Subcutaneous adipose tissue (tissue), 4 donors: ENCODE measurements around the gene PLCB1. TPM values are rescaled to one million over a fixed set of nuclear protein-coding genes. Genes with fewer than 3 reads are reported as not detected.

Experiments used
- total RNA-seq, 4 donors: library from RNA; depleted of rRNA; stranded (reverse); fragments of >200 nt; gene quantifications; one replicate each; pipeline ENCODE4 v1.1.0, GENCODE V29; 2016
- TF ChIP-seq, protein P1 (sequence below): fragments of 450-650 bp; IDR thresholded peaks from one replicate; pipeline ENCODE4 v1.5.1; 2016; ENCODE audit warnings: low read depth, mild to moderate bottlenecking, control low read depth, antibody characterized with exemption, moderate library complexity

The PLCB1 gene
- total RNA-seq, 4 donors from 2014 or later: 14.1 to 26.7 (median 18.4) TPM

DNA sequence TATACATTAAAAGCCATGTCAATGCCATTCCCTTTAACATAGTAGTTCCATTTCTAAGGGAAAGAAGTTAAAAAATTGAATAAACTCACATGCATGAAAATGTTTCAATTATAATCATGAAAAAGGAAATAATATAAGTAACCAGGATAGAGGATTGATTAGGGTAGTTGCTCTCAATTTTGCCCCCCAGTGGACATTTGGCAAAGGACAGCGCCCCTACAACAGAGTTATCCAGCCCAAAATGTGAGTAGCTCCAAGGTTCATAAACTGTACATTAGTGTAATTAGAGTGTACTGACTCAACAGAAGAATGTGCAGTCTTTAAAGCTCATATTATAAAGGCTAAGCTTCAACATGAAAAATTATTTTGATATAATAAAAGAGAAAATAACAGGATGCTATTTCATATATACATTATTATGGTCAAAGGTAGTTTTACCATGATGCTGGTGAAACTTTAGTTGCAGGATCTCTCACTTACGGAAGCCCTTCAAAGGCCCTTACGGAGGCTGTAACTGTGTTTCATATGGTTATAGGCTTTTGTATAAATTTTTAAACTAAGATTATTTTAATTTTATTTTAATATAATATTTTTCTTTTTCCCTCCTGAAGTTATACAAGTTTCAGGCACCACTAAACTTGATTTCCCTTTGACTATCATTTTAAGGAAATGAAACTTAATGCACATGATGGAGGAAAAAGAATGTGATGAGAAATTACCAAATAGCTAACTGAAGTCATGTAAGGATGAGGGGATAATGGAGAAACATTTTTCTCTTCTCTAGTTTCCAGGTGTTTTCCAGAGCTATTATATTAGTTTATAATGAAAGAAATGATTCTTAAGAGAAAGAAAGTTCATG lies 403.6 kb downstream of the PLCB1 start:
- TF ChIP-seq, protein P1, sequence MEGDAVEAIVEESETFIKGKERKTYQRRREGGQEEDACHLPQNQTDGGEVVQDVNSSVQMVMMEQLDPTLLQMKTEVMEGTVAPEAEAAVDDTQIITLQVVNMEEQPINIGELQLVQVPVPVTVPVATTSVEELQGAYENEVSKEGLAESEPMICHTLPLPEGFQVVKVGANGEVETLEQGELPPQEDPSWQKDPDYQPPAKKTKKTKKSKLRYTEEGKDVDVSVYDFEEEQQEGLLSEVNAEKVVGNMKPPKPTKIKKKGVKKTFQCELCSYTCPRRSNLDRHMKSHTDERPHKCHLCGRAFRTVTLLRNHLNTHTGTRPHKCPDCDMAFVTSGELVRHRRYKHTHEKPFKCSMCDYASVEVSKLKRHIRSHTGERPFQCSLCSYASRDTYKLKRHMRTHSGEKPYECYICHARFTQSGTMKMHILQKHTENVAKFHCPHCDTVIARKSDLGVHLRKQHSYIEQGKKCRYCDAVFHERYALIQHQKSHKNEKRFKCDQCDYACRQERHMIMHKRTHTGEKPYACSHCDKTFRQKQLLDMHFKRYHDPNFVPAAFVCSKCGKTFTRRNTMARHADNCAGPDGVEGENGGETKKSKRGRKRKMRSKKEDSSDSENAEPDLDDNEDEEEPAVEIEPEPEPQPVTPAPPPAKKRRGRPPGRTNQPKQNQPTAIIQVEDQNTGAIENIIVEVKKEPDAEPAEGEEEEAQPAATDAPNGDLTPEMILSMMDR: no peak

DNA sequence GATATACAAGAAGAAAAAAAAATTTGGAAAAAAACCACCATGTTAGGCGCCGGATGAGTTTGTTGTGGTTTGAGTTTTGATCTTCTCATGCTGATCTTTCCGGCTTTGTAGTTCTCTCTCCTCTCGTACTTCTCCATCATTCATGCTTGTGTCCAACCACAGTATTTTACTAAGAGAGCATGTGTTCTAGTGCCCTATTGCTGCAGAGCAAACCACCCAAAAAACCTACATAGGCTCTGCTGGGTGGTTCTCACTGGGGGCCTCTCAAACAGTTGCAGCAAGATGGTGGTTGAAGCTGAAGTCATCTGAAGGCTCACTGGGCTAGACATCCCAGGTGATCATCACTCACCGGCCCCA lies 404.2 kb downstream of the PLCB1 start:
- TF ChIP-seq, protein P1: no peak

DNA sequence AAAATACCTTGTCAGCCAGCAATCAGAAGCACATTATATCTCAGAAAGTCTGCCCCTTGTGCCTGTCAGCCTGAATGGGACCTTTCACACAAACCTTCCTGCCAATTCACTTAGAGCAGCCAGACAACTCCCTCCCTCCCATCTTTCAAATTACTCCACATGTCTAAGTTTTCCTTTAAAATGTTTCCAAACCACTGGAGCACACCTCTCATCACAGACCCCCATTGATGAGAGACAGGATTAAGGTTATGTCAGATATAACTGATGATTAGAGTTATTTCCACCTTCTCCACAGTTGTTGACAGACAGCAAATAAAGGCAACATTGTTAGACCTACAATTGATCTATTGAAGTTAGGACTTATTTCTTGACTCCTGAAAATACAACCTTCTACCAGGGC lies 408.4 kb downstream of the PLCB1 start:
- TF ChIP-seq, protein P1: no peak

DNA sequence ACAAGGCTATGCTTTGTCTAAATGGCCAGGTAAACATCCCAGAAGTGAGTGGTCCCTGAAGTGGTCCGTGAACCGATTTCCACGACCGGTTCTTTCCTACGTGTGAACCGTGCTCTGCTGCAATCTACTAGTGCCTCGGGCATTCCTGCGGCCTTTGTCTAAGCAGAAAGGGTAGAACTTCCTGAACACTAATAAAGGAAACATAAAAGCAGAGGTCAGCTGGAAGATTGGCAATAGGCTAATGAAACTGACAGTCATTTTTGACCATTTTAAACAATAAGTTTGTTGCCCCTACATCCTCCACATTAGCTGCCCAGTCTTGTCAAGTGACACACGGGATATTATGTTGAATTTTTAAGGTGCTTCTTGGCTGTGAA lies 410.0 kb downstream of the PLCB1 start:
- TF ChIP-seq, protein P1: no peak

DNA sequence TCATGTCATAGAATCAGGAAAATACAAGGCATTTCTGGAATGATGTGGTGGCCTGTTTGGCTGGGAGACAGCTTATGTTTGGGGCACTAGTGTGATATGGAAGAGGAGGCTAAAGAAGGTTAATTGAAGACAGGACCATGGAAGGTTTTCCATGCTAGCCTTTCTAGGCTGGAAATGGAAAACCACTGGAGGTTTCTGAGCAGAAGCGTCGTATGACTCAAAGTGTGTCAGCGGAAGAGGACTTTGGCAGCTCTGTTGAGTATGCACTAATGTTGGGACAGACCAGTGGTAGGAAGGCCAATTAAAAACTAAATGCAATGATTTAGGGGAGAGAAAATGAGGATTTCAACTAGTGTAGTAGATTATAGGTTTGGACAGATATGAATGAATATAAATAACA lies 413.1 kb downstream of the PLCB1 start:
- TF ChIP-seq, protein P1: no peak

DNA sequence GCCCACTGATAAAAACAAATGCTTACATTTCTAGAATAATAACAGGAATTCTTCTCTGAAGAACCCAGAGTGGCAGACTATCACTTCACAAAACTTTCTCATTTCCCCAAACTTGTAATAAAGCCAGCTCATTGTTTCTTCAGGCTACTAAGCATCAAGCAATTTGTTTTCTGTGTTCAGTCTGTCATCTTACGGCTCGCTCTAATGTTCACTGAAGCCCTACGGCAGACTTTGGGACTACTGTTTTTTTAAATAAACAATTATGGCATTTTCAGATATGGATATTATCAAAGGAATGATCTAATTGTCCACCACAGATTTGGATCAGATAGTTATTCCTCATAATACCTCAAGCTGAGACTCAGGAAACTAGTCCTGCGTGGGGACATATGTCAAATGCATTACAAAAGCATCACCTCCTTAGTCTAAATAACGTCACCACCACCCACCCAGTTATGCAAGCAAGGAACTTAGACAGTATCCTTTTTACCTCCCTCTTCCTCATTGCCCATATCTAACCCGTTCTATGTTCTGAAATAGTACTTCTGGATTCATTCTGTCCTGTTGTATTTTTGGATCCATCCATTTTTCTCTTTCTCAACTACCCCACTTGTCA lies 415.1 kb downstream of the PLCB1 start:
- TF ChIP-seq, protein P1: no peak

DNA sequence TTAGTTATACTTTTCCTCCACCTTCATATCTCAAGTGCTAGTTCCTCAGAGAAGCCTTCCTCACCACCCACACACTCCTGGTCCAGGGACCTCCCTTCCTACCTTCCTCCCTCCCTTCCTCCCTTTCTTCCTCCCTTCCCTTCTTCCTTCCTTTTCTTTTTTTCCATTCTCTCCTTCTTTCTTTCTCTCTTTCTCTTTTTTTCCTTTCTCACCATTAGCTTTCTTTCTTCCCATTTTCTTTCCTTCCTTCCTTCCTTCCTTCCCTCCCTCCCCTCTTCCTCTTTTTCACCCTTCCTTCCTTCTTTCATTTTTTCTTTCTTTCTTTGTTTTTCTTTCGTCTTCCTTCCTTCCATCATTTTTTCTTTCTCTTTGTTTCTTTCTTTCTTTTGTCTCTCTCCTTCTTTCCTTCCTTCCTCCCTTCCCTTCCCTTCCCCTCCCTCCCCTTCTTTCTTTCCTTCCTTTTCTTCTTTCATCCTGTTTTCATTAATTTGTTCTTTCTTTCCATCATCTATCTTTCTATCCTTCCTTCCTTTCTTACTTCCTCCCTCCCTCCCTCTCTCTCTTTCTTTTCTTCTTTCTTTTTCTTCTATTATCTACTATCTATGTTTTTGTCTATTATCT lies 416.0 kb downstream of the PLCB1 start:
- TF ChIP-seq, protein P1: no peak
